Measurements from ENCODE around the gene ZP1.

DNA sequence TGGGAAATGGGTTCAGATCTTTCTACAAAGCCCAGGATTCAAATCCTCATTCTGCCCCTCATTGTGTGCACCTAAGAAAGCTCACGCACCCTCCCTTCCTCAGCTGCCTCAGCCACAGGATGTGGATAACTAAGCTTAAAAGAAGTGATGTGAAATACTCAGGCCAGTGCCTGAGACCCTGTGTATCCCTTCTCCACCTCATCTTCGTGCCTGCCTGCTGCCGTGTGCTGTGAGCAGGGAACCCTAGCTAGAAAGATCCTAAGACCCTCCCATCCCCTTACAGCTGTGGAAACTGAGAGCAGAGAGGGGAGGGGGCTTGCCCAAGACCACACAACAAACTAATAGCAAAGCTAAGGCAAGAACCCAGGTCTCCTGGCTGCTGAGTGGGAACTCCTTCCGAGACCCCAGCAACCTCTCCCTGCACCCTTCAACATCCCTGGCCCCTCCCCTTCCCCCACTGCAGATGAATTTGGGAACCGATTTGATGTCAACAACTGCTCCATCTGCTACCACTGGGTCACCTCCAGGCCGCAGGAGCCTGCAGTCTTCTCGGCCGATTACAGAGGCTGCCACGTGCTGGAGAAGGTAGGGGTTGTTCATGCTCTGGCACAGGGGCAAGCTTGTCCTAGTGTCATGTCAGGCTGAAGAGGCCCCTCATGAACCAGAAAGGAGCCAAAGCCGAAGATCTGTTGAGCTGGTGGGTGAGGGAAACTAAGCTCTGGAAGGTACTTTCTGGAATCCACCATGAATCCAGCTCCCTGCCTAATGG is 1.5 kb downstream of the ZP1 start:
- TF ChIP-seq JUND (IDR thresholded peaks at IDR 0.05; ENCODE audit: low read depth, low read length) (no peak), FOXM1 (IDR thresholded peaks at IDR 0.05; ENCODE audit: low read depth, low read length) (no peak), EP300 (IDR thresholded peaks at IDR 0.05; ENCODE audit: borderline replicate concordance in 1 of 2, control insufficient read depth in 1 of 2, low read depth in 2 of 2, low read length in 2 of 2) (no peak), ETV6 (conservative IDR thresholded peaks at IDR 0.05 in 1 of 2, IDR thresholded peaks at IDR 0.05 in 1 of 2; ENCODE audit: borderline replicate concordance in 1 of 2, low read depth in 1 of 2) (no peak)
- TF ChIP-seq, protein P1, sequence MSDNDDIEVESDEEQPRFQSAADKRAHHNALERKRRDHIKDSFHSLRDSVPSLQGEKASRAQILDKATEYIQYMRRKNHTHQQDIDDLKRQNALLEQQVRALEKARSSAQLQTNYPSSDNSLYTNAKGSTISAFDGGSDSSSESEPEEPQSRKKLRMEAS (IDR thresholded peaks at IDR 0.05; ENCODE audit: low read depth, low read length): no peak
